Hepatocyte (in vitro differentiated cells): Measurements from ENCODE around the gene SLC35E1.

Source experiments
- CTCF ChIP-seq: fragments of 200-600 bp; sonication (generic); IDR thresholded peaks from 2 replicates; pipeline ENCODE4 v1.5.1; 2016; ENCODE audit warnings: antibody characterized with exemption, mild to moderate bottlenecking; ENCODE audit not compliant: poor library complexity
- EZH2 ChIP-seq: fragments of 200-600 bp; sonication (generic); IDR thresholded peaks from 2 replicates; pipeline ENCODE4 v1.6.1; 2016; ENCODE audit warnings: antibody characterized with exemption, mild to moderate bottlenecking, borderline replicate concordance
- EZH2phosphoT487 ChIP-seq: fragments of 200-600 bp; sonication (generic); IDR thresholded peaks from one replicate; pipeline ENCODE4 v1.6.1; 2018; ENCODE audit warnings: antibody characterized with exemption, mild to moderate bottlenecking, low read depth, moderate library complexity; ENCODE audit not compliant: unreplicated experiment, severe bottlenecking

DNA sequence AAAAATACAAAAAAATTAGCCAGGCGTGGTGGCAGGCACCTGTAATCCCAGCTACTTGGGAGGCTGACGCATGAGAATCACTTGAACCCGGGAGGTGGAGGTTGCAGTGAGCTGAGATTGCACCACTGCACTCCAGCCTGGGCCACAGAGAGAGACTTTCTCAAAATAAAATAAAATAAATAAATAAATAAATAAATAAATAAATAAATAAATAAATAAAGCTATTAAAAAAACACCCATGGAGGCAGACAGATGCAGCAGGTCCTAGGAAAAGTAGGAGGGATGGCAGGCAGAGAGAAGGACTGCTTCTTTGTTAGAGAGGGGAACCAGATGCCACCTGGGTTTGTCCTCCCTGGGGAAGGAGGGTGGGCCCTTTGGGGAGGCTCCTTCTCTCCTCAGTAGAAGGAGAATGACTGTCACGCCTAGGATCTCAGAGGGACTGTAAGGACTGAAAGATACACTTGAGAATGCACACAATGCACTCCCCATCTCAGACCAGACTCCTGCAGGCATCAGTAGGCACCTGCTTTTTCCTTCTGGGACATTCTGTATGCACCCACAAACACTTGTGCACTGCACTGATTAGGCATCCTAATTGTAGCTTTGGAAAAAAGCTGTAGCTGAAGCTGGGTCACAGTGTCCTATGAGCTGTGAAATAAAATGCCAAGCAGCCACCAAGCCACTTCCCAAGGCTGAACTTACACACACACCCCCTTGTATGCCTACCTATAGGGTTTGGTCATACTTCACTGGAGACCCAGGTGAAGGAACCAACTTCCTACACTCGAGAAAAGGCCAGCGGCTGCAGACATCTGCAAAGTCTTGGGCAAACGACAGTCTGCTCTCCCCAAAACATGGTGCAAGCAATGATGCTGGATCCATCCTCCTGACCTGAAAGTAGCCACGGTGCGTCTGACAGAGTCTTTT lies 18.9 kb upstream of the SLC35E1 start:
- TF ChIP-seq EZH2phosphoT487 (no peak), CTCF (no peak), EZH2 (no peak)
